Liver (tissue), 9 donors: ENCODE data around the gene EYA3. TPM values are rescaled to one million over a fixed set of nuclear protein-coding genes. Genes with fewer than 3 reads are reported as not detected.

Experiments
- DNase-seq: peaks from one replicate; pipeline ENCODE4 v3.0.0-alpha.2; 2017; ENCODE audit warnings: low spot score
- H3K27ac ChIP-seq, 2 donors: one replicate each; pipeline ENCODE4 v1.7.0; 2013; ENCODE audit warnings: inconsistent platforms in 2 of 2, low read length in 2 of 2, control low read depth in 1 of 2, low read depth in 1 of 2, mild to moderate bottlenecking in 1 of 2
- H3K27me3 ChIP-seq, 4 donors: one replicate each; pipeline versions ENCODE4 v1.6.1 to v1.7.0; 2013; ENCODE audit warnings: low read length in 3 of 4, inconsistent platforms in 1 of 4, mild to moderate bottlenecking in 1 of 4, moderate library complexity in 1 of 4; ENCODE audit not compliant: control insufficient read depth in 4 of 4, insufficient read depth in 4 of 4
- H3K36me3 ChIP-seq, 4 donors: one replicate each; pipeline versions ENCODE4 v1.6.1 to v1.7.0; 2013; ENCODE audit warnings: low read length in 3 of 4, mild to moderate bottlenecking in 3 of 4, low read depth in 1 of 4, moderate library complexity in 1 of 4; ENCODE audit not compliant: control insufficient read depth in 4 of 4, insufficient read depth in 3 of 4
- H3K4me1 ChIP-seq, 4 donors: one replicate each; pipeline versions ENCODE4 v1.6.1 to v1.7.0; 2013; ENCODE audit warnings: low read length in 3 of 4, mild to moderate bottlenecking in 3 of 4, moderate library complexity in 1 of 4; ENCODE audit not compliant: control insufficient read depth in 4 of 4, insufficient read depth in 4 of 4
- H3K4me3 ChIP-seq, 3 donors: one replicate each; pipeline versions ENCODE4 v1.6.1 to v1.7.0; 2013; ENCODE audit warnings: low read length in 3 of 3, control low read depth in 1 of 3, low read depth in 1 of 3, mild to moderate bottlenecking in 1 of 3
- H3K9ac ChIP-seq, 2 donors: one replicate each; pipeline ENCODE4 v1.7.0; 2013; ENCODE audit warnings: low read length in 2 of 2, mild to moderate bottlenecking in 2 of 2, moderate library complexity in 2 of 2, control low read depth in 1 of 2, low read depth in 1 of 2
- H3K9me3 ChIP-seq, 4 donors: one replicate each; pipeline versions ENCODE4 v1.6.1 to v1.7.0; 2013; ENCODE audit warnings: low read length in 3 of 4; ENCODE audit not compliant: control insufficient read depth in 4 of 4
- ATF3 ChIP-seq: IDR thresholded peaks from 2 replicates; pipeline ENCODE4 v1.6.1; 2016; ENCODE audit warnings: antibody characterized with exemption
- CTCF ChIP-seq: fragments of 150-350 bp; IDR thresholded peaks from 2 replicates; pipeline ENCODE4 v1.5.1; 2017; ENCODE audit warnings: improper control_type of control experiment, low read depth, low read length; ENCODE audit not compliant: missing input control
- EGR1 ChIP-seq, 2 donors: IDR thresholded peaks; 2 replicates each; pipeline ENCODE4 v1.6.1; 2016 to 2018; ENCODE audit warnings: antibody characterized with exemption in 2 of 2, low read depth in 2 of 2
- FOXA1 ChIP-seq: IDR thresholded peaks from 2 replicates; pipeline ENCODE4 v1.6.1; 2016; ENCODE audit warnings: antibody characterized with exemption
- FOXA2 ChIP-seq: IDR thresholded peaks from 2 replicates; pipeline ENCODE4 v1.6.1; 2016; ENCODE audit warnings: antibody characterized with exemption
- HNF4A ChIP-seq, 2 donors: conservative IDR thresholded peaks; 2 replicates each; pipeline ENCODE4 v1.6.1; 2016; ENCODE audit warnings: antibody characterized with exemption in 2 of 2, mild to moderate bottlenecking in 2 of 2
- HNF4G ChIP-seq: IDR thresholded peaks from 2 replicates; pipeline ENCODE4 v1.6.1; 2016; ENCODE audit warnings: antibody characterized with exemption
- JUND ChIP-seq, 2 donors: IDR thresholded peaks; 2 replicates each; pipeline ENCODE4 v1.6.1; 2016; ENCODE audit warnings: antibody characterized with exemption in 2 of 2
- MAX ChIP-seq: IDR thresholded peaks from 2 replicates; pipeline ENCODE4 v1.6.1; 2016; ENCODE audit warnings: antibody characterized with exemption
- NR2F2 ChIP-seq: IDR thresholded peaks from 2 replicates; pipeline ENCODE4 v1.6.1; 2016; ENCODE audit warnings: antibody characterized with exemption
- RAD21 ChIP-seq, 2 donors: IDR thresholded peaks; 2 replicates each; pipeline ENCODE4 v1.6.1; 2016; ENCODE audit warnings: antibody characterized with exemption in 2 of 2, mild to moderate bottlenecking in 2 of 2
- REST ChIP-seq: IDR thresholded peaks from 2 replicates; pipeline ENCODE4 v1.6.1; 2016; ENCODE audit warnings: antibody characterized with exemption, mild to moderate bottlenecking
- SP1 ChIP-seq: IDR thresholded peaks from 2 replicates; pipeline ENCODE4 v1.6.1; 2018; ENCODE audit warnings: antibody characterized with exemption, mild to moderate bottlenecking
- TAF1 ChIP-seq: conservative IDR thresholded peaks from 2 replicates; pipeline ENCODE4 v1.6.1; 2016; ENCODE audit warnings: antibody characterized with exemption, mild to moderate bottlenecking
- YY1 ChIP-seq: IDR thresholded peaks from 2 replicates; pipeline ENCODE4 v1.6.1; 2016; ENCODE audit warnings: antibody characterized with exemption, mild to moderate bottlenecking
- ZBTB33 ChIP-seq: IDR thresholded peaks from 2 replicates; pipeline ENCODE4 v1.6.1; 2016; ENCODE audit warnings: antibody characterized with exemption
- WGBS: extraction: QIAGEN DNeasy Blood & Tissue Kit; methylation state at CpG from one replicate; pipeline ENCODE4 v1.1.7; 2013; 5-methylcytosine and 5-hydroxymethylcytosine counted together
- polyA plus RNA-seq, 2 donors: library from polyadenylated mRNA; stranded (reverse) in 1 of 2; unstranded in 1 of 2; fragments of 200-250 nt in 1 of 2; fragments of >200 nt in 1 of 2; fragmentation: Nextera tagmentation in 1 of 2; extraction: Ambion mirVana in 1 of 2; gene quantifications; one replicate each; pipeline versions ENCODE4 v1.2.1 to v1.2.3, GENCODE V29; 2013 to 2015
- total RNA-seq, 2 donors: library from RNA; depleted of rRNA; stranded (reverse); fragments of >200 nt; gene quantifications; one replicate each; pipeline ENCODE4 v1.2.3, GENCODE V29; 2014
- donor health status: healthy.
- donor health status: healthy.
- donor health status: healthy.
- donor health status: healthy.
- donor health status: healthy.

The EYA3 gene
- total and polyA plus RNA-seq, 4 donors = 3.6 to 12.6 (median 6.0) TPM

- no peak for TF ChIP-seq SP1
- TF ChIP-seq CTCF = no peak
- TF ChIP-seq FOXA1 = no peak
- TF ChIP-seq TAF1 = no peak
- TF ChIP-seq YY1 = no peak
- TF ChIP-seq HNF4G = no peak
- TF ChIP-seq EGR1 (IDR thresholded peaks at IDR 0.05; ENCODE audit: low read depth in 2 of 2) = no peak
- no peak for TF ChIP-seq NR2F2
- TF ChIP-seq FOXA2 = no peak
- no peak for TF ChIP-seq ATF3
- TF ChIP-seq MAX = no peak
- TF ChIP-seq RAD21 (IDR thresholded peaks at IDR 0.05) = no peak
- no peak for TF ChIP-seq REST
- no peak for TF ChIP-seq JUND (IDR thresholded peaks at IDR 0.05)
- TF ChIP-seq HNF4A (conservative IDR thresholded peaks at IDR 0.05) = no peak
- Histone ChIP-seq H3K27ac (no peak overlapping the region), H3K9ac (no peak overlapping the region), H3K27me3 (no peaks in the 10 kb centered on the region), H3K9me3 (no peaks in the 10 kb centered on the region), H3K36me3 (no peaks in the 10 kb centered on the region), H3K4me1 (no peaks in the 10 kb centered on the region), H3K4me3 (no peak overlapping the region)
- DNase-seq = no peak
- WGBS = 81% methylated on average over 17 of the region's 17 CpGs
Observed at GRCh38 chr1:28096210-28097099, 8.0 kb upstream of the EYA3 start.

- Histone ChIP-seq H3K27ac (no peak overlapping the region), H3K36me3 (no peaks in the 10 kb centered on the region), H3K9me3 (no peaks in the 10 kb centered on the region), H3K27me3 (no peaks in the 10 kb centered on the region), H3K9ac (no peak overlapping the region), H3K4me1 (peaks cover 6 to 23% (median 19%) of the 10 kb centered on the region in 4 donors), H3K4me3 (no peak overlapping the region)
- peak; percentile 84 for DNase-seq
- 24% methylated on average over 6 of the region's 6 CpGs for WGBS
- TF ChIP-seq MAX (no peak), FOXA1 (no peak), FOXA2 (no peak), ATF3 (no peak), REST (no peak), NR2F2 (no peak), RAD21 (IDR thresholded peaks at IDR 0.05) (peak; percentile 92 to 96), ZBTB33 (no peak), YY1 (peak; percentile 30), EGR1 (IDR thresholded peaks at IDR 0.05; ENCODE audit: low read depth in 2 of 2) (no peak)
Observed at GRCh38 chr1:28091043-28091781, 2.8 kb upstream of the EYA3 start.
